ENCODE results near the gene LSM10. TPM values are rescaled to one million over a fixed set of nuclear protein-coding genes. Genes with fewer than 3 reads are reported as not detected.

Gene LSM10
- total RNA-seq, 1 donor = 6.2 TPM

DNA sequence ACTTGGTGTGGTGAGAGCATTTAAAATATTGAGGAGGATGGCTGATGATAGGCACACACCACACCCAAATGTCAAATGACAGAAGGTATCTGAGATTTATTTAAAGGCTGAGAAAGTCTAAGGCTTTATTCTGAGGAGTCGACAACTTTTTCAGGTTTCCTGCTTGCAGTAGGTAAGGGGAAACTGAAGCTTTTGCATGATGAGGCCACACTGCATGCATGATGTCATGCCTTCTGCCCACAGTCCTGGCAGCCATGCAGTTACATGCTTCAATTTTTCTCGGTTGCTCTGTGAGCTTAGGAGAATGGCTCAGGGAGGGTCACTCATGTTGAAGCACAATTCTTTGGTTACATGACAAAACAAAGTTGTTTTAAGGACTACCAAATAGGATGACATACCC is 45.6 kb upstream of the LSM10 start:
- H3K4me3 ChIP-seq (ENCODE audit: insufficient read depth, low read length) = no peak overlapping the region
- no peaks in the 10 kb centered on the region for H3K4me1 ChIP-seq (ENCODE audit: insufficient read depth, low read length)
- no peaks in the 10 kb centered on the region for H3K79me2 ChIP-seq (ENCODE audit: insufficient read depth, low read length)
- no peaks in the 10 kb centered on the region for H3K9me3 ChIP-seq (ENCODE audit: low read depth, low read length)
- no peak overlapping the region for H2AFZ ChIP-seq (ENCODE audit: low read length)
- H3K4me2 ChIP-seq (ENCODE audit: insufficient read depth, low read length) = no peak overlapping the region
- peaks cover 3% of the 10 kb centered on the region for H4K20me1 ChIP-seq (ENCODE audit: insufficient read depth, low read length)
- peaks cover 4% of the 10 kb centered on the region for H3K36me3 ChIP-seq (ENCODE audit: insufficient read depth, low read length)
- DNase-seq (ENCODE audit: insufficient read length, low spot score, missing footprints) = no peak
- TF ChIP-seq, protein P1, sequence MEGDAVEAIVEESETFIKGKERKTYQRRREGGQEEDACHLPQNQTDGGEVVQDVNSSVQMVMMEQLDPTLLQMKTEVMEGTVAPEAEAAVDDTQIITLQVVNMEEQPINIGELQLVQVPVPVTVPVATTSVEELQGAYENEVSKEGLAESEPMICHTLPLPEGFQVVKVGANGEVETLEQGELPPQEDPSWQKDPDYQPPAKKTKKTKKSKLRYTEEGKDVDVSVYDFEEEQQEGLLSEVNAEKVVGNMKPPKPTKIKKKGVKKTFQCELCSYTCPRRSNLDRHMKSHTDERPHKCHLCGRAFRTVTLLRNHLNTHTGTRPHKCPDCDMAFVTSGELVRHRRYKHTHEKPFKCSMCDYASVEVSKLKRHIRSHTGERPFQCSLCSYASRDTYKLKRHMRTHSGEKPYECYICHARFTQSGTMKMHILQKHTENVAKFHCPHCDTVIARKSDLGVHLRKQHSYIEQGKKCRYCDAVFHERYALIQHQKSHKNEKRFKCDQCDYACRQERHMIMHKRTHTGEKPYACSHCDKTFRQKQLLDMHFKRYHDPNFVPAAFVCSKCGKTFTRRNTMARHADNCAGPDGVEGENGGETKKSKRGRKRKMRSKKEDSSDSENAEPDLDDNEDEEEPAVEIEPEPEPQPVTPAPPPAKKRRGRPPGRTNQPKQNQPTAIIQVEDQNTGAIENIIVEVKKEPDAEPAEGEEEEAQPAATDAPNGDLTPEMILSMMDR (IDR thresholded peaks at IDR 0.05; ENCODE audit: extremely low read depth, low read depth, low read length) = no peak
- H3K27ac ChIP-seq (ENCODE audit: low read depth, low read length) = no peak overlapping the region
- no peaks in the 10 kb centered on the region for H3K27me3 ChIP-seq (ENCODE audit: insufficient read depth, low read length)

DNA sequence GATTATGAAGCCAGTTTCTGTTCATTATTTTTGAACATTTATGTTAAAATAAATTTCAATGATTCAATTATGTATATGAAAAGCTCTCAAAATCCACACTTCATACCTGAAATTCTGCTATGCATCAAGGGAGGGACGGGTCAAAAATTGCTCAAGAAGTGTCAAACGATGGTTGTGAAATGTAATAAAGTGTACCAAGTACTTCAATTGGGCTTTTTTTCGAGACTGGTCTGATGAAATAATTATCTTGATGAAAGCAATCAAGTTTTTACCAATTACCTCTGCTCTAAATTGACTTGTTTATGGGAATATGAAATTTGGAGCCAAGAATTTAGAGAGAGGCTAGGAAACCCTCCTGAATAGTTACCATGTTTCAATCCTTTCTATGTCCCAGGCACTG is 44.6 kb upstream of the LSM10 start:
- peaks cover 4% of the 10 kb centered on the region for H3K36me3 ChIP-seq (ENCODE audit: insufficient read depth, low read length)
- H3K79me2 ChIP-seq (ENCODE audit: insufficient read depth, low read length) = no peaks in the 10 kb centered on the region
- peaks cover 3% of the 10 kb centered on the region for H4K20me1 ChIP-seq (ENCODE audit: insufficient read depth, low read length)
- H3K4me1 ChIP-seq (ENCODE audit: insufficient read depth, low read length) = no peaks in the 10 kb centered on the region
- H2AFZ ChIP-seq (ENCODE audit: low read length) = no peak overlapping the region
- H3K27me3 ChIP-seq (ENCODE audit: insufficient read depth, low read length) = no peaks in the 10 kb centered on the region
- no peak overlapping the region for H3K27ac ChIP-seq (ENCODE audit: low read depth, low read length)
- H3K4me3 ChIP-seq (ENCODE audit: insufficient read depth, low read length) = no peak overlapping the region
- no peak overlapping the region for H3K4me2 ChIP-seq (ENCODE audit: insufficient read depth, low read length)
- TF ChIP-seq, protein P1 (IDR thresholded peaks at IDR 0.05; ENCODE audit: extremely low read depth, low read depth, low read length) = no peak
- DNase-seq (ENCODE audit: insufficient read length, low spot score, missing footprints) = no peak
- H3K9me3 ChIP-seq (ENCODE audit: low read depth, low read length) = no peaks in the 10 kb centered on the region

DNA sequence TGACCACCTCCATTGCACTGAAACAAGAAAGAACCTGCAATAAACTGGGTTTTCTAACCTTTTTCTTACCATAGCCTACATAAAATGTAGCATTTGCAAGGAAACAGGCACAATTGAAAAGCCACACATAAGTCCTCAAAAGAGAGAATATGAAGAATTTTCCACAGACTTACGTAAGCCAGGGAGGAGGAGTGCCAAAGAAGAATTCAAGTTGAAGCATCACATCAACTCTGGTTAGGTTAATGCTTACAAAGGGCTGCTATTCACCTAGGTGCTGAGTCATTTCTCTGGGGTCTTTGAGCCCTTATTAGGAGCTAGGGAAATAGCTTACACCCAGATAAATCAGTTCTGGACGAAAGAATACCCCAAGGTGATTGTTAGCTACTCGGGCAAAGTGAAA is 42.9 kb upstream of the LSM10 start:
- no peak for DNase-seq (ENCODE audit: insufficient read length, low spot score, missing footprints)
- peaks cover 3% of the 10 kb centered on the region for H4K20me1 ChIP-seq (ENCODE audit: insufficient read depth, low read length)
- TF ChIP-seq, protein P1 (IDR thresholded peaks at IDR 0.05; ENCODE audit: extremely low read depth, low read depth, low read length) = no peak
- H3K79me2 ChIP-seq (ENCODE audit: insufficient read depth, low read length) = no peaks in the 10 kb centered on the region
- H3K4me3 ChIP-seq (ENCODE audit: insufficient read depth, low read length) = no peak overlapping the region
- no peak overlapping the region for H2AFZ ChIP-seq (ENCODE audit: low read length)
- H3K27me3 ChIP-seq (ENCODE audit: insufficient read depth, low read length) = no peaks in the 10 kb centered on the region
- H3K27ac ChIP-seq (ENCODE audit: low read depth, low read length) = no peak overlapping the region
- no peaks in the 10 kb centered on the region for H3K9me3 ChIP-seq (ENCODE audit: low read depth, low read length)
- peaks cover 8% of the 10 kb centered on the region for H3K36me3 ChIP-seq (ENCODE audit: insufficient read depth, low read length)
- no peak overlapping the region for H3K4me2 ChIP-seq (ENCODE audit: insufficient read depth, low read length)
- H3K4me1 ChIP-seq (ENCODE audit: insufficient read depth, low read length) = no peaks in the 10 kb centered on the region

DNA sequence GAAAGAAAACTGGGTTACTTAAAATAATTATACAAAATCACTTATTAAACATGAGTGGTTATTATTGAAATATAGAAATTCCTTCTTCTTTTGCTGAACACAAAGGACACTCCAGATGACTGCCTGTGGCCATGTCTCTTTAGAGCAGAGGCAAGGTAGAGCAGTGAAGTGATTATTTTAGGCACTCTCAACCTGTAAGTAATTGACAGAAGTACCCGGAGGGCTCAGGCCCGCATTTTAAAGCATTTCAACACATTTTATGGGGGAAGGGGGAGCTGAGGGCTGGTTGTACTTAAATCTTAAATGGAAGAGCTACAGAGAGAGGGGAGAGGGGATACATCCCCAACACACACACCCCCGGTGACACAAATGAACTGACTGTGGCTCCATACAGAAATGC is 42.3 kb upstream of the LSM10 start:
- H3K27ac ChIP-seq (ENCODE audit: low read depth, low read length) = no peak overlapping the region
- TF ChIP-seq, protein P1 (IDR thresholded peaks at IDR 0.05; ENCODE audit: extremely low read depth, low read depth, low read length) = no peak
- H3K9me3 ChIP-seq (ENCODE audit: low read depth, low read length) = no peaks in the 10 kb centered on the region
- no peaks in the 10 kb centered on the region for H3K4me1 ChIP-seq (ENCODE audit: insufficient read depth, low read length)
- H2AFZ ChIP-seq (ENCODE audit: low read length) = no peak overlapping the region
- H3K27me3 ChIP-seq (ENCODE audit: insufficient read depth, low read length) = no peaks in the 10 kb centered on the region
- no peak for DNase-seq (ENCODE audit: insufficient read length, low spot score, missing footprints)
- H4K20me1 ChIP-seq (ENCODE audit: insufficient read depth, low read length) = peaks cover 3% of the 10 kb centered on the region
- H3K4me2 ChIP-seq (ENCODE audit: insufficient read depth, low read length) = no peak overlapping the region
- H3K4me3 ChIP-seq (ENCODE audit: insufficient read depth, low read length) = no peak overlapping the region
- H3K79me2 ChIP-seq (ENCODE audit: insufficient read depth, low read length) = no peaks in the 10 kb centered on the region
- peaks cover 8% of the 10 kb centered on the region for H3K36me3 ChIP-seq (ENCODE audit: insufficient read depth, low read length)

Measured in osteoblast (primary cell).